A549 (cell line): ENCODE results near the gene TAAR8.

ENCODE experiments used
- ATOH8 ChIP-seq: fragments of 250-450 bp; sonication (Bioruptor Pico); IDR thresholded peaks from 2 replicates; pipeline ENCODE4 v1.5.0; 2020; ENCODE audit warnings: low read depth, mild to moderate bottlenecking, moderate library complexity
- EP300 ChIP-seq, 2 experiments: fragments of >200 bp; sonication (Bioruptor Twin); formaldehyde crosslinking; IDR thresholded peaks; 2 replicates in 1 of 2; 3 replicates in 1 of 2; pipeline ENCODE4 v1.6.1; 2016 to 2017
- HOXA7 ChIP-seq: fragments of 250-450 bp; sonication (Bioruptor Pico); IDR thresholded peaks from 2 replicates; pipeline ENCODE4 v1.5.0; 2020; ENCODE audit warnings: mild to moderate bottlenecking, moderate library complexity
- KDM5A ChIP-seq: fragments of 200-600 bp; sonication (generic); IDR thresholded peaks from 2 replicates; pipeline ENCODE4 v1.6.1; 2016; ENCODE audit warnings: antibody characterized with exemption, mild to moderate bottlenecking
- MAZ ChIP-seq: fragments of 150-350 bp; IDR thresholded peaks from 2 replicates; pipeline ENCODE4 v1.6.1; 2014; ENCODE audit warnings: antibody characterized with exemption, low read depth, low read length, borderline replicate concordance
- POLR2A ChIP-seq: IDR thresholded peaks from 2 replicates; pipeline ENCODE4 v1.6.1; 2012; ENCODE audit warnings: mild to moderate bottlenecking, low read length
- RNF2 ChIP-seq: fragments of 200-600 bp; sonication (generic); IDR thresholded peaks from 2 replicates; pipeline ENCODE4 v1.6.1; 2016; ENCODE audit warnings: low read depth, mild to moderate bottlenecking, antibody characterized with exemption, moderate library complexity, borderline replicate concordance
- SREBF2 ChIP-seq: fragments of 450-650 bp; IDR thresholded peaks from 2 replicates; pipeline ENCODE4 v1.6.1; 2014; ENCODE audit warnings: mild to moderate bottlenecking, moderate library complexity
- TF ChIP-seq, protein P1 (sequence below): IDR thresholded peaks from 2 replicates; pipeline ENCODE4 v1.6.1; 2012
- TF ChIP-seq, protein P2 (sequence below): fragments of >200 bp; sonication (Bioruptor Twin); formaldehyde crosslinking; IDR thresholded peaks from 3 replicates; pipeline ENCODE4 v1.5.1; 2016

DNA sequence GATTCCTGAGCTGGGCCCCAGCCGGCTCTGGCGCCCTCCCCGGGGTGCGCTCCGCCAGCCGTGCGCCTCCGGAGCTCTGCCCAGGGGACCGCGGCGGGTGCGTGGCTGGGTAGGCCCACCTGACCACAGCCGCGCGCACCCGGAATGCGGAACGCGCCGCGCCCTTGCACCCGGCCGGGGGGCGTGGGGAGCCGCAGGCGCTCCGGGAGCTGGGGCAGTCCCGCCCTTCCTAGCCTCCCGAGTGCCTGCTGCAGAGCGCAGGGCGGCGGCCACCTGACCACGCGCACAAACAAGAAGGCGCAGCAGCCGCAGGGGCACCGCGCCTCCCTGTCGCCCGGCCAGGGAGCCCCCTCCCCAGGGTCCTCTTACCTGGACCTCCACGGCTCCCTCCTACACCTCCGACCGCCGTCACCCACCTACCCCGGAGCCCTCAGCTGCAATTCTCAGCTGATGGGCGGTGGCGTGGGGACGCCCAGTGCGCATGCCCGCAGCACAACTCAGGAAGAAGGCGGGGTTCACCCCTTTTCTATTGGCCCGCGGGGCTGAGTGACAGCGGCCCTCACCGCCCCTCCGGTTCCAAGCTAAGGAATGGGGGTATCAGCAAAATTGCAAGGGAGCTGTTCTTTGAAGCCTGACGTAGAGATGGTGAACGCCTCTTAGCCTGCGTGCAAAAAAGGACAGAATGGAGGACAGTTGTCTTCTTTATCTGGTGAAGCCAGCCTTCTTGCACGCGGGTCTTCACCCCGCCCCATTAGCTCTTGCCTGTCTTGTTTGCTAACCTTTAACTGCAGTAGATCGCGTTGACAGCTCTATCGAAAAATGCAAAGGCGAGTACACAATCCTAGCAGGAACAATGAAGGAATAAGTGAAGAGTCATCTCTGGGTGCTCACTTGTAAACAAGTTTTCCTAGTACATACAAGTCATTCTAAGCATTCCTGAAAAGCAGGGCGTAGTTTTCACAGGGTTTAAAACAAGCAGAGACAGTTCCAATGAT, 39.5 kb upstream of the TAAR8 start, which contains the start of gene STX7:
- TF ChIP-seq, protein P1, sequence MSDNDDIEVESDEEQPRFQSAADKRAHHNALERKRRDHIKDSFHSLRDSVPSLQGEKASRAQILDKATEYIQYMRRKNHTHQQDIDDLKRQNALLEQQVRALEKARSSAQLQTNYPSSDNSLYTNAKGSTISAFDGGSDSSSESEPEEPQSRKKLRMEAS, result peak; percentile 48; the same call in 1 of the 2 replicates
- TF ChIP-seq ATOH8 (CRISPR knock-in tag) (no peak), POLR2A (peak; percentile 77), KDM5A (no peak), MAZ (no peak), SREBF2 (no peak), HOXA7 (CRISPR knock-in tag) (no peak), RNF2 (no peak), EP300 (IDR thresholded peaks at IDR 0.05) (no peak)
- TF ChIP-seq, protein P2, sequence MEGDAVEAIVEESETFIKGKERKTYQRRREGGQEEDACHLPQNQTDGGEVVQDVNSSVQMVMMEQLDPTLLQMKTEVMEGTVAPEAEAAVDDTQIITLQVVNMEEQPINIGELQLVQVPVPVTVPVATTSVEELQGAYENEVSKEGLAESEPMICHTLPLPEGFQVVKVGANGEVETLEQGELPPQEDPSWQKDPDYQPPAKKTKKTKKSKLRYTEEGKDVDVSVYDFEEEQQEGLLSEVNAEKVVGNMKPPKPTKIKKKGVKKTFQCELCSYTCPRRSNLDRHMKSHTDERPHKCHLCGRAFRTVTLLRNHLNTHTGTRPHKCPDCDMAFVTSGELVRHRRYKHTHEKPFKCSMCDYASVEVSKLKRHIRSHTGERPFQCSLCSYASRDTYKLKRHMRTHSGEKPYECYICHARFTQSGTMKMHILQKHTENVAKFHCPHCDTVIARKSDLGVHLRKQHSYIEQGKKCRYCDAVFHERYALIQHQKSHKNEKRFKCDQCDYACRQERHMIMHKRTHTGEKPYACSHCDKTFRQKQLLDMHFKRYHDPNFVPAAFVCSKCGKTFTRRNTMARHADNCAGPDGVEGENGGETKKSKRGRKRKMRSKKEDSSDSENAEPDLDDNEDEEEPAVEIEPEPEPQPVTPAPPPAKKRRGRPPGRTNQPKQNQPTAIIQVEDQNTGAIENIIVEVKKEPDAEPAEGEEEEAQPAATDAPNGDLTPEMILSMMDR, result no peak
